Prostate gland (tissue), 2 donors: ENCODE measurements around the gene TSPAN7.

Source experiments
- CTCF ChIP-seq, 4 experiments: fragments of 200-600 bp in 2 of 4; fragments of 450-650 bp in 2 of 4; sonication (generic) in 2 of 4; IDR thresholded peaks; 1 replicate in 3 of 4; 2 replicates in 1 of 4; pipeline ENCODE4 v1.5.1; 2016 to 2019; ENCODE audit warnings: antibody characterized with exemption in 4 of 4, mild to moderate bottlenecking in 2 of 4, moderate library complexity in 2 of 4
- POLR2A ChIP-seq: fragments of 450-650 bp; IDR thresholded peaks from one replicate; pipeline ENCODE4 v1.6.1; 2016; ENCODE audit warnings: antibody characterized with exemption, mild to moderate bottlenecking
- POLR2AphosphoS5 ChIP-seq: sonication (generic); formaldehyde crosslinking; IDR thresholded peaks from one replicate; pipeline ENCODE4 v1.6.1; 2017; ENCODE audit warnings: antibody characterized with exemption

- no peak for TF ChIP-seq POLR2A
- no peak for TF ChIP-seq CTCF (IDR thresholded peaks at IDR 0.05)
- no peak for TF ChIP-seq POLR2AphosphoS5
Measured at GRCh38 chrX:38643903-38644302, 82.6 kb downstream of the TSPAN7 start.
